Measurements from ENCODE around the gene ACOX1.

Gene ACOX1

DNA sequence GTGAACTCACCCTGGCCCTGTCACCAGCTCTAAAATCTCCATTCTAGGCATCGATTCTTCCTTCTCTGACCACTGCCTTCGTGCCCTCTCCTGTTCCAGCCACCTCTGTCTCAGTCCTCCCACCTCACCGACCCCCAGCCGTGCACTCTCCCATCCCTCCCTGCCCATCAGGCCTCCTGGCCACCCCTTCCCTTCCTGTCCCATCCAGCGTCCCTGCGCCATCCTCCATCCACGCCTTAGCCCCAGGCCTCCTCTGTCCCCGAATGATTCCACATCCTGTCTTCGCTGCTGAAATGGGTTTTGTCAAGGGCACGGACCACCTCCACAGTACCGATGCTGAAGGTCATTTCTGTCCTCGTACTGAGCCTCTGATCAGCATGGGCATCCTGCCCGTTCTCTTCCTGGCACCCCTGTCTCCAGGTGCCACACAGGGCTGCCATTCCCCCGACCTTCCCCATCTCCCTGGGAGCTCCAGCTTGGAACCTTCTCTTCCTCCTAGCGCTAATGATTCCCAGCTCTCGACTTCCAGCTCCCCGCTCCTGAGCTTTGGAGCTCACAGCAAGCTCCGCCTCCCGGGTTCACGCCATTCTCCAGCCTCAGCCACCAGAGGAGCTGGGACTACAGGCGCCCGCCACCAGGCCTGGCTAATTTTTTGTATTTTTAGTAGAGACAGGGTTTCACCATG is 84.8 kb downstream of the ACOX1 start:
- no peak overlapping the region for H3K4me2 ChIP-seq (ENCODE audit: low read depth, low read length)

DNA sequence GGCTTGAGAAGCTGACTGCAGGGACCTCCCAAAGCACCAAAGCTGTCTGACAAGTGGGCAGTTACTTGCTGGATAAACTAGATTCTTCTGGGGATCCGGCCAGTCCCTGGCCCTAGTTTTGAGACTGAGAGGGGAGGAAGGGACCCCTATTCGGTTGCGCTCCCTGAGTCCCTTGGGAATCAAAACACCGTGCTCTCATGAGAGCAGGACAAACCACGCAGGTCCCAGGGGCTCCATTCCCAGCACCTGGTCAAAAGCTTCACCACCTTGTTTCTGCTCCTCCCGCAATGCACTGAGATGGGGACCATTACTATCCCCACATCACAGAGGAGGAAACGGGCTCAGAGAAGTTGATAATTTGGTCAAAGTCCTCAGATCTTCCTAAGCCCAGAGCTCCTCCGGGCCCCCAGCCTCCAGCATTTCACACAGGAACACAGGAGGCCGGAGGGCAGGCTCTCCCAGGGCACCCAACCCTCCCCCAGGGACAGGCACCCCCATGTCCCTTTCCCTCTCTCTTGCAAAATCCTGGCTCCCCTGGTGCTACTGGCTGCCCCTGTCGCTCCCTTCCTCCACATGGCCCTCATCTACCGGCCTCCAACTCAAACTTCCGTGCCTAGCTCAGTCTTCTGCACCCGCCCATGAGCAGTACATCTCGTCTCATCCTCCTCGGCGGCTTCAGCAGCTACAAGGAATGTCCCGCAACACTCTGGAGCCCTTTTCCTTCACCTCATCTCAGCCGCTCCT is 85.5 kb downstream of the ACOX1 start:
- DNase-seq = no peak
- Histone ChIP-seq H3K4me1 (ENCODE audit: low read length) (peaks cover 6% of the 10 kb centered on the region), H3K36me3 (replicated peaks; ENCODE audit: insufficient read depth, low read length) (no peaks in the 10 kb centered on the region), H3K79me2 (ENCODE audit: low read length) (peaks cover 22% of the 10 kb centered on the region), H3K9me2 (replicated peaks; ENCODE audit: insufficient read depth, low read length) (no peaks in the 10 kb centered on the region), H3K27me3 (replicated peaks; ENCODE audit: insufficient read depth, low read length) (no peaks in the 10 kb centered on the region), H3K4me2 (ENCODE audit: low read depth, low read length) (no peak overlapping the region), H3K9me3 (replicated peaks; ENCODE audit: insufficient read depth, low read length) (no peaks in the 10 kb centered on the region), H2AFZ (ENCODE audit: low read length) (no peak overlapping the region), H3K9ac (ENCODE audit: low read length) (no peak overlapping the region), H3K4me3 (ENCODE audit: low read length) (no peak overlapping the region), H3K27ac (ENCODE audit: low read length) (no peak overlapping the region), H4K20me1 (ENCODE audit: insufficient read depth, low read length) (no peaks in the 10 kb centered on the region), H3F3A (ENCODE audit: insufficient read depth, low read length) (peaks cover 12% of the 10 kb centered on the region)
- TF ChIP-seq, protein P1, sequence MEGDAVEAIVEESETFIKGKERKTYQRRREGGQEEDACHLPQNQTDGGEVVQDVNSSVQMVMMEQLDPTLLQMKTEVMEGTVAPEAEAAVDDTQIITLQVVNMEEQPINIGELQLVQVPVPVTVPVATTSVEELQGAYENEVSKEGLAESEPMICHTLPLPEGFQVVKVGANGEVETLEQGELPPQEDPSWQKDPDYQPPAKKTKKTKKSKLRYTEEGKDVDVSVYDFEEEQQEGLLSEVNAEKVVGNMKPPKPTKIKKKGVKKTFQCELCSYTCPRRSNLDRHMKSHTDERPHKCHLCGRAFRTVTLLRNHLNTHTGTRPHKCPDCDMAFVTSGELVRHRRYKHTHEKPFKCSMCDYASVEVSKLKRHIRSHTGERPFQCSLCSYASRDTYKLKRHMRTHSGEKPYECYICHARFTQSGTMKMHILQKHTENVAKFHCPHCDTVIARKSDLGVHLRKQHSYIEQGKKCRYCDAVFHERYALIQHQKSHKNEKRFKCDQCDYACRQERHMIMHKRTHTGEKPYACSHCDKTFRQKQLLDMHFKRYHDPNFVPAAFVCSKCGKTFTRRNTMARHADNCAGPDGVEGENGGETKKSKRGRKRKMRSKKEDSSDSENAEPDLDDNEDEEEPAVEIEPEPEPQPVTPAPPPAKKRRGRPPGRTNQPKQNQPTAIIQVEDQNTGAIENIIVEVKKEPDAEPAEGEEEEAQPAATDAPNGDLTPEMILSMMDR (IDR thresholded peaks at IDR 0.05; ENCODE audit: low read length) = no peak
- TF ChIP-seq EZH2phosphoT487 (IDR thresholded peaks at IDR 0.05; ENCODE audit: low read length) (no peak), EZH2 (optimal IDR thresholded peaks at IDR 0.05; ENCODE audit: low read depth, low read length) (no peak)

More for the DNA sequence above, 84.8 kb downstream of the ACOX1 start:
- no peak for DNase-seq
- no peak overlapping the region for H2AFZ ChIP-seq (ENCODE audit: low read length)
- no peaks in the 10 kb centered on the region for H3K27me3 ChIP-seq (replicated peaks; ENCODE audit: insufficient read depth, low read length)
- H3K27ac ChIP-seq (ENCODE audit: low read length) = no peak overlapping the region
- H3K79me2 ChIP-seq (ENCODE audit: low read length) = peaks cover 22% of the 10 kb centered on the region
- peaks cover 12% of the 10 kb centered on the region for H3F3A ChIP-seq (ENCODE audit: insufficient read depth, low read length)
- H3K36me3 ChIP-seq (replicated peaks; ENCODE audit: insufficient read depth, low read length) = no peaks in the 10 kb centered on the region
- H3K9ac ChIP-seq (ENCODE audit: low read length) = no peak overlapping the region
- peaks cover 6% of the 10 kb centered on the region for H3K4me1 ChIP-seq (ENCODE audit: low read length)
- H4K20me1 ChIP-seq (ENCODE audit: insufficient read depth, low read length) = no peaks in the 10 kb centered on the region
- H3K9me3 ChIP-seq (replicated peaks; ENCODE audit: insufficient read depth, low read length) = no peaks in the 10 kb centered on the region
- H3K9me2 ChIP-seq (replicated peaks; ENCODE audit: insufficient read depth, low read length) = no peaks in the 10 kb centered on the region
- H3K4me3 ChIP-seq (ENCODE audit: low read length) = no peak overlapping the region
- TF ChIP-seq EZH2 (optimal IDR thresholded peaks at IDR 0.05; ENCODE audit: low read depth, low read length) (no peak), EZH2phosphoT487 (IDR thresholded peaks at IDR 0.05; ENCODE audit: low read length) (no peak)
- TF ChIP-seq, protein P1 (IDR thresholded peaks at IDR 0.05; ENCODE audit: low read length) = no peak

DNA sequence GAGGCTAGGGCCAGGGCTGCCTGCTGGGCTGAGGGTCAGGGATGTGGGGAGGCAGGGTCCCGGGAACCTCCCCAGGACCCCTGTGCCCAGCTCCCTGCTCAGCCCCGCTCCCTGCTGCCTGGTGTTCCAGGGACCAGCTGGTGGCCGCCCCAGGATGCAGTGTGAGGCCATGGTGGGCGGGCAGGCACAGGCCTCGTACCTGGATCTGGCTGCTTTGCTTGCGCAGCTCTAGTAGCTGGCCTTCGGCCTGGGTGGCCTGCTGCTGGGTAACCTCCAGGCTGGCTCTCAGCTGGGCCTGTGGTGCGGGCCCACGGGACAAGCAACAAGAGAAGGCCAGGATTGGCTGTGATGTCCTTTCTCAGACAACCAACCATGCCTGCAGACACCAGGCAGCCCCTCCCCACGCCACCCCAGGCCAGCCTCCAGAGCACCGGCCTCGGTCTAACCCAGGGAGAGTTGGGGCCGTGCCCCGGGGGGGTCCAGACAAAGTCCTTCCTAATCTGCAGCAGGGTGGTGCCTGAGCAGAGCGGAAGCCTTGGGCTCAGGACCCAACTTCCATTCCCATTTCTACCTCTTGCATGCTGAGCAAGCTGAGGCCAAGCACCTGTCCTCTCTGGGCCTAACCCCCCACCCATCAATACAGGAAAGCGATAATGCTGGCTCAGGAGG is 86.3 kb downstream of the ACOX1 start:
- no peak overlapping the region for H3K9ac ChIP-seq (ENCODE audit: low read length)
- DNase-seq = no peak
- no peaks in the 10 kb centered on the region for H3K27me3 ChIP-seq (replicated peaks; ENCODE audit: insufficient read depth, low read length)
- H3F3A ChIP-seq (ENCODE audit: insufficient read depth, low read length) = peaks cover 4% of the 10 kb centered on the region
- H2AFZ ChIP-seq (ENCODE audit: low read length) = no peak overlapping the region
- H4K20me1 ChIP-seq (ENCODE audit: insufficient read depth, low read length) = no peaks in the 10 kb centered on the region
- TF ChIP-seq, protein P1 (IDR thresholded peaks at IDR 0.05; ENCODE audit: low read length) = no peak
- no peak for TF ChIP-seq EZH2 (optimal IDR thresholded peaks at IDR 0.05; ENCODE audit: low read depth, low read length)
- TF ChIP-seq EZH2phosphoT487 (IDR thresholded peaks at IDR 0.05; ENCODE audit: low read length) = no peak
- no peak overlapping the region for H3K4me3 ChIP-seq (ENCODE audit: low read length)
- H3K79me2 ChIP-seq (ENCODE audit: low read length) = peaks cover 22% of the 10 kb centered on the region
- H3K9me3 ChIP-seq (replicated peaks; ENCODE audit: insufficient read depth, low read length) = no peaks in the 10 kb centered on the region
- H3K9me2 ChIP-seq (replicated peaks; ENCODE audit: insufficient read depth, low read length) = no peaks in the 10 kb centered on the region
- no peaks in the 10 kb centered on the region for H3K36me3 ChIP-seq (replicated peaks; ENCODE audit: insufficient read depth, low read length)
- peaks cover 6% of the 10 kb centered on the region for H3K4me1 ChIP-seq (ENCODE audit: low read length)
- no peak overlapping the region for H3K27ac ChIP-seq (ENCODE audit: low read length)
- no peak overlapping the region for H3K4me2 ChIP-seq (ENCODE audit: low read depth, low read length)

Measured in MM.1S (cell line).